Measurements from ENCODE around the gene RGS5. TPM values are rescaled to one million over a fixed set of nuclear protein-coding genes. Genes with fewer than 3 reads are reported as not detected.
"Not testable (repeated sequence)": the region's sequence is repeated elsewhere in the genome, so short reads cannot be mapped to it uniquely, and the experiment has no call there.

RGS5 gene, protein sequence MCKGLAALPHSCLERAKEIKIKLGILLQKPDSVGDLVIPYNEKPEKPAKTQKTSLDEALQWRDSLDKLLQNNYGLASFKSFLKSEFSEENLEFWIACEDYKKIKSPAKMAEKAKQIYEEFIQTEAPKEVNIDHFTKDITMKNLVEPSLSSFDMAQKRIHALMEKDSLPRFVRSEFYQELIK
- total RNA-seq, result 100 to 1,000 TPM in 1 of 2 donors, 10 to 100 TPM in 1; 39.0 to 189 TPM

DNA sequence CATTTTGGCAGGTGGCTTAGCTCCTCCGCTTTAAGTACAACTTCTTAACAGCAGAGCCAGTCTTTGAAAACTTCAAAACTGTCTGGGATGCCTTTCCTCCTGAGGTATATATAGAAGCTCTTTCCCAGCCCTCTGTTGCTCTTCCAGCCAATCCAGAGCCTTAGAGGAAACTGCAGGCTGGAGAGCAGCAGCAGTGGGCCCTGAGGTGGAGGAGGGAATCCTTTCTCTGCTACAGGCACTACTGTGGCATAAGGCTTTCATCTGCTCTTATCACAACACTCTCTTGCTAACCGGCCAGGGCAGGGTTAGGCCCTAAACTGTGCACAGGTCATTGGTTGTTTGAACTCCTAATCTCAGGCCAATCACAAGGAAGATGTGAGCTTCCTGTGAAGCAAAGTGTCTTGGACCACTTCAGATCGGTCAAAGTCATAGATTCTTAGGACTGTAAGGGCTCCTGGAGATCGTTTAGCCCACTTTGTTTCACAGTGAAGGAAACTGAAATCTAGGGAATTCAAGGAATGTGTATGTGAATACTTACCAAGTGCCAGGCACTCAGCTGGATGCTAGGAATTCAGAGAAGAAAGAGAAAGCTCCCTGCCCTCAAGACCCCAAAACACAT, at the start of gene RGS5:
Gene RGS5 (minus strand): TSS at position 84 of the 619 bp plus-strand sequence. CDS start 81 bp downstream, at position 3.
- H3K36me3 ChIP-seq, result no peaks in the 10 kb centered on the region
- DNase-seq (ENCODE audit: low spot score), result no peak
- no peak within 1 kb of the TSS for H3K4me3 ChIP-seq
- H3K9me3 ChIP-seq, result no peaks in the 10 kb centered on the region
- TF ChIP-seq POLR2A (IDR thresholded peaks at IDR 0.05), result no peak
- no peak for TF ChIP-seq POLR2AphosphoS5 (IDR thresholded peaks at IDR 0.05)
- TF ChIP-seq, protein P1, sequence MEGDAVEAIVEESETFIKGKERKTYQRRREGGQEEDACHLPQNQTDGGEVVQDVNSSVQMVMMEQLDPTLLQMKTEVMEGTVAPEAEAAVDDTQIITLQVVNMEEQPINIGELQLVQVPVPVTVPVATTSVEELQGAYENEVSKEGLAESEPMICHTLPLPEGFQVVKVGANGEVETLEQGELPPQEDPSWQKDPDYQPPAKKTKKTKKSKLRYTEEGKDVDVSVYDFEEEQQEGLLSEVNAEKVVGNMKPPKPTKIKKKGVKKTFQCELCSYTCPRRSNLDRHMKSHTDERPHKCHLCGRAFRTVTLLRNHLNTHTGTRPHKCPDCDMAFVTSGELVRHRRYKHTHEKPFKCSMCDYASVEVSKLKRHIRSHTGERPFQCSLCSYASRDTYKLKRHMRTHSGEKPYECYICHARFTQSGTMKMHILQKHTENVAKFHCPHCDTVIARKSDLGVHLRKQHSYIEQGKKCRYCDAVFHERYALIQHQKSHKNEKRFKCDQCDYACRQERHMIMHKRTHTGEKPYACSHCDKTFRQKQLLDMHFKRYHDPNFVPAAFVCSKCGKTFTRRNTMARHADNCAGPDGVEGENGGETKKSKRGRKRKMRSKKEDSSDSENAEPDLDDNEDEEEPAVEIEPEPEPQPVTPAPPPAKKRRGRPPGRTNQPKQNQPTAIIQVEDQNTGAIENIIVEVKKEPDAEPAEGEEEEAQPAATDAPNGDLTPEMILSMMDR (IDR thresholded peaks at IDR 0.05), result no peak
- H3K27ac ChIP-seq, result no peak within 1 kb of the TSS
- WGBS, result 73% methylated on average over 4 of the region's 4 CpGs
- H3K4me1 ChIP-seq (replicated peaks), result no peaks in the 10 kb centered on the region
- intact Hi-C loops (cut with DNase I), result no loop called here
- no peaks in the 10 kb centered on the region for H3K27me3 ChIP-seq (replicated peaks; ENCODE audit: insufficient read depth)

DNA sequence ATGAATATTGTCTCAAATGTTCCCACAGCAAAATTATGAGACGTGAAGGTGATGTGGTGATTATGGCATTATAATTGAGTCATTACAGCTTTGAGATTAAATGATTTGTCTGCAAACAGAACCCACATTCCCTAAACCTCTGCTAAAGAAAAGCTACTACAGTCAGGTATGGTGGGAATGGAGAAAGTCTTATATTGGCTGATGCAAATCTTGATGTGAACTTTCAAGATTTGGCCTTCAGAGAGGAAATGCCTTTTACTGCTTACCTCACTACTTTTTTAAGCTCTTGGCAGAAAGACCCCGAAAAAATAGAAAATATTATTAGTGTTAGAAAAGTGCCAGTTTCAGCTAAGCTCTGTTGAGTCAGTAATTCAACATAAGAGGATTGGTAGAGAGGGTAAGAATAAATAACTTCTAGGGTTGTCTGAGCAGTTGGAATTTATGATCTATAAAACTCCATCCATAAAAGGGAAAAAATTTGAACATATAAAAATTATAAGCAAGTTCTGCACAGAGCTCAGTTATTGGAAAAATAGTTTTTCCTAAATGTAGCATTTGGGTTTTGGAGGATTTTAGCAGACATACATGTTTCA, 47.8 kb upstream of the RGS5 start:
- intact Hi-C loops (cut with DNase I), result no loop called here
- no peaks in the 10 kb centered on the region for H3K4me1 ChIP-seq (replicated peaks)

DNA sequence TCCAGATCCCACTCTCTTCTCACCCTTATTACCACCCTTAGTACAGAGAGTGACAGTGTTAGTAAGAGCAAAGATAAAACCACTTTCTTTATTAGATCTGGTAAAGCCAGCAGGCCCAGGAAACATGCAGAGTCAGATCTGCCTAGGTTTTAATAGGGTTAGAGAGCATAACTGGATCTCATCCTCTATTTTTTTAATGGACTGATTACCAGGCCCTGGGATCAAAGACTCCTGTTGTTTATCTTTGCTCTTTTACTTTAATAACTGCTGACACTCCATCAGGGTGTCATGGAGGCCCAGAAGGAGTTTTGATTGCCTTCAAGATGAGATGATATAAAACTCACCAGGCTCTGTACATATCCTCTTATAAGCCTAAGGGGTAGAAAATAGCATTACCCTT, 45.3 kb upstream of the RGS5 start:
- H3K27ac ChIP-seq, result no peak overlapping the region
- H3K4me3 ChIP-seq, result no peak overlapping the region
- TF ChIP-seq, protein P1 (IDR thresholded peaks at IDR 0.05), result no peak
- H3K9me3 ChIP-seq, result no peaks in the 10 kb centered on the region
- DNase-seq (ENCODE audit: low spot score), result no peak
- H3K36me3 ChIP-seq, result no peaks in the 10 kb centered on the region
- no peaks in the 10 kb centered on the region for H3K27me3 ChIP-seq (replicated peaks; ENCODE audit: insufficient read depth)
- intact Hi-C loops (cut with DNase I), result no loop called here
- H3K4me1 ChIP-seq (replicated peaks), result no peaks in the 10 kb centered on the region

More for the DNA sequence above, 47.8 kb upstream of the RGS5 start:
- Histone ChIP-seq H3K4me3 (no peak overlapping the region), H3K27me3 (replicated peaks; ENCODE audit: insufficient read depth) (no peaks in the 10 kb centered on the region), H3K9me3 (no peaks in the 10 kb centered on the region), H3K36me3 (no peaks in the 10 kb centered on the region), H3K27ac (no peak overlapping the region)
- DNase-seq (ENCODE audit: low spot score), result no peak
- 56% methylated on average over 2 of the region's 2 CpGs for WGBS
- no peak for TF ChIP-seq POLR2AphosphoS5 (IDR thresholded peaks at IDR 0.05)
- TF ChIP-seq, protein P1 (IDR thresholded peaks at IDR 0.05), result no peak

DNA sequence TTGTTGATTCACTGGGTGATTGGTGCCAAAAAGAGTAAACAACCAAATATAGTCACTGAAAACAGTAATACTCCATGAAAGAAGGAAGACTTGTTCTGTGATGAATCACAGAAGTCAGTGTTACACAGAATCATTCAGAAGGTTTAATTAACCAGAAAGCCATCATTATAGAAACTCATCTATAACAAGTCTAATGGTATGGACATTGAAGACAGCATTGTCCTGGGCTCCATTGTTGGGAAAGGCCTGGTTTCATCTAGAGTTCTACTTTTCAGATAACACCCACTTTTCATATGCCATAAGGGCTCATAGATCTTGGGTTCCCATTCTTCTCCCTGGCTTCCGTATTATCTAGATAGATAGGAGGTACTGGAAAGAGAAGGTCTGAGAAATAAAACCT, 41.9 kb upstream of the RGS5 start:
- 97% methylated on average over 1 of the region's 1 CpG for WGBS
- H3K9me3 ChIP-seq; DNase-seq (ENCODE audit: low spot score); H3K4me1 ChIP-seq (replicated peaks); H3K27ac ChIP-seq; H3K4me3 ChIP-seq; intact Hi-C loops (cut with DNase I); H3K27me3 ChIP-seq (replicated peaks; ENCODE audit: insufficient read depth); H3K36me3 ChIP-seq: not testable (repeated sequence)

DNA sequence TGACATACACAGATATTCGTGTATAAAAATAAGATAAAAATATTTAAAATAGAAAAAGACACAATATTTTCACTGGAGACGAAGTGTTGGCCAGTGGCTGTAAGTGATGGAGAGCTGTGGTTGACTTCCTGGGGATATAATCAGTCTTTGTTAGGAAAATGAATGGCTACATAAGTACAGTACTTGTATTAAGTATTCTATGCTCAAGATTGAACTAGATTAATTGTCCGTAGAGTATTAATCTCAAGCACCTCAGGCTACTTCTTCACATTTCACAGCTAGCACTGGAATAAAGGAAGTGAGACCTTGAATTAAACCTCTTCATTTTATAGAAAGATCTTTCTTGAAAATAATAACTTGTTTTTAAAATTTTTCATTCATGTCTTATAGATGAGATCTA, 39.0 kb upstream of the RGS5 start:
- DNase-seq (ENCODE audit: low spot score), result no peak
- TF ChIP-seq POLR2AphosphoS5 (IDR thresholded peaks at IDR 0.05), result no peak
- TF ChIP-seq, protein P1 (IDR thresholded peaks at IDR 0.05), result no peak
- no peak for TF ChIP-seq POLR2A (IDR thresholded peaks at IDR 0.05)
- no peak overlapping the region for H3K4me3 ChIP-seq
- H3K27me3 ChIP-seq (replicated peaks; ENCODE audit: insufficient read depth), result no peaks in the 10 kb centered on the region
- H3K4me1 ChIP-seq (replicated peaks), result no peaks in the 10 kb centered on the region
- no peaks in the 10 kb centered on the region for H3K9me3 ChIP-seq
- no peaks in the 10 kb centered on the region for H3K36me3 ChIP-seq
- intact Hi-C loops (cut with DNase I), result no loop called here
- H3K27ac ChIP-seq, result no peak overlapping the region
- 92% methylated on average over 3 of the region's 3 CpGs for WGBS
